Common myeloid progenitor, CD34-positive (primary cell): ENCODE measurements around the gene NRG2.
A peak's percentile ranks its signal among the peaks of the same experiment; 100 is the strongest.

Experiments used
- CTCF ChIA-PET: fragments of 350-600 bp; sonication (Branson Sonifier 250); formaldehyde crosslinking; loops from one replicate; lab custom pipeline; 2021; ENCODE audit warnings: antibody characterized with exemption; lab: Charles Lee
- POLR2A ChIA-PET: fragments of 350-600 bp; sonication (Branson Sonifier 250); formaldehyde crosslinking; loops from one replicate; lab custom pipeline; 2021; ENCODE audit warnings: antibody characterized with exemption; lab: Charles Lee
- DNase-seq, 3 donors: peaks; one replicate each; pipeline versions ENCODE4 v3.0.0 to v3.0.0-alpha.2; 2013
- H3K27ac ChIP-seq, 2 experiments: 1 replicate in 1 of 2; 2 replicates in 1 of 2; pipeline ENCODE4 v1.7.0; 2013; ENCODE audit warnings: inconsistent platforms in 2 of 2, low read length in 2 of 2, mild to moderate bottlenecking in 2 of 2, low read depth in 1 of 2, moderate library complexity in 1 of 2; ENCODE audit not compliant: severe bottlenecking in 2 of 2, insufficient read depth in 1 of 2, poor library complexity in 1 of 2
- H3K27me3 ChIP-seq, 5 experiments: replicated peaks in 2 of 5; 1 replicate in 3 of 5; 2 replicates in 2 of 5; pipeline versions ENCODE4 v1.6.1 to v1.7.0; 2013; ENCODE audit warnings: low read length in 4 of 5, mild to moderate bottlenecking in 2 of 5, moderate library complexity in 2 of 5, inconsistent platforms in 1 of 5; ENCODE audit not compliant: insufficient read depth in 5 of 5, control insufficient read depth in 4 of 5
- H3K36me3 ChIP-seq, 4 experiments: 1 replicate in 2 of 4; 2 replicates in 2 of 4; pipeline versions ENCODE4 v1.6.1 to v1.7.0; 2013; ENCODE audit warnings: low read length in 3 of 4, control low read depth in 1 of 4, mild to moderate bottlenecking in 1 of 4; ENCODE audit not compliant: control insufficient read depth in 4 of 4, insufficient read depth in 4 of 4
- H3K4me1 ChIP-seq, 4 experiments: 1 replicate in 3 of 4; 2 replicates in 1 of 4; pipeline versions ENCODE4 v1.6.1 to v1.7.1; 2013; ENCODE audit warnings: low read length in 3 of 4, mild to moderate bottlenecking in 3 of 4, control low read depth in 1 of 4, inconsistent platforms in 1 of 4, moderate library complexity in 1 of 4; ENCODE audit not compliant: control insufficient read depth in 4 of 4, insufficient read depth in 4 of 4; ENCODE audit errors: control extremely low read depth in 1 of 4
- H3K4me3 ChIP-seq, 7 experiments: 1 replicate in 4 of 7; 2 replicates in 3 of 7; pipeline versions ENCODE4 v1.5.1 to v1.7.0; 2013; ENCODE audit warnings: mild to moderate bottlenecking in 7 of 7, low read length in 6 of 7, moderate library complexity in 6 of 7, inconsistent platforms in 2 of 7, low read depth in 2 of 7, control low read depth in 1 of 7; ENCODE audit not compliant: insufficient read depth in 4 of 7, control insufficient read depth in 1 of 7; ENCODE audit errors: extremely low read depth in 1 of 7
- H3K9me3 ChIP-seq, 5 experiments: 1 replicate in 4 of 5; 2 replicates in 1 of 5; pipeline versions ENCODE4 v1.6.1 to v1.7.1; 2013; ENCODE audit warnings: low read length in 4 of 5, mild to moderate bottlenecking in 2 of 5, inconsistent platforms in 1 of 5, low read depth in 1 of 5, moderate library complexity in 1 of 5; ENCODE audit not compliant: control insufficient read depth in 4 of 5, insufficient read depth in 2 of 5; ENCODE audit errors: control extremely low read depth in 1 of 5
- WGBS: methylation state at CpG from one replicate; pipeline ENCODE4 v1.1.5; 2013; ENCODE audit not compliant: insufficient coverage; 5-methylcytosine and 5-hydroxymethylcytosine counted together

NRG2 gene

GRCh38 chr5:140005145-140005591, 37.9 kb downstream of the NRG2 start:
- CTCF ChIA-PET, result interaction anchor here (0.9 kb wide), 1 partner anchor 35 kb away, joined by 3 read pairs; no protein-coding TSS in a partner anchor
- Histone ChIP-seq H3K4me1 (no peaks in the 10 kb centered on the region), H3K27ac (no peak overlapping the region), H3K27me3 (peaks cover 2 to 36% (median 19%) of the 10 kb centered on the region in 5 experiments), H3K9me3 (peaks cover 0 to 2% (median 0%) of the 10 kb centered on the region in 5 experiments), H3K4me3 (no peak overlapping the region), H3K36me3 (no peaks in the 10 kb centered on the region)
- no peak for DNase-seq
- POLR2A ChIA-PET, result no interaction called here
- 91% methylated on average over 4 of the region's 4 CpGs for WGBS

- Histone ChIP-seq H3K27ac (no peak overlapping the region), H3K9me3 (peaks cover 0 to 2% (median 0%) of the 10 kb centered on the region in 5 experiments), H3K4me3 (no peak overlapping the region), H3K36me3 (no peaks in the 10 kb centered on the region), H3K4me1 (no peaks in the 10 kb centered on the region), H3K27me3 (peaks cover 2 to 40% (median 20%) of the 10 kb centered on the region in 5 experiments)
- ChIA-PET CTCF (no interaction called here), POLR2A (no interaction called here)
- no peak for DNase-seq
- WGBS, result 100% methylated on average over 1 of the region's 2 CpGs
Observed at GRCh38 chr5:140004174-140004573, 38.9 kb downstream of the NRG2 start.

GRCh38 chr5:140003519-140003918, 39.6 kb downstream of the NRG2 start:
- no peaks in the 10 kb centered on the region for H3K36me3 ChIP-seq
- peaks cover 2 to 43% (median 20%) of the 10 kb centered on the region in 5 experiments for H3K27me3 ChIP-seq
- no peak for DNase-seq
- CTCF ChIA-PET, result no interaction called here
- POLR2A ChIA-PET, result no interaction called here
- H3K9me3 ChIP-seq, result peaks cover 0 to 2% (median 0%) of the 10 kb centered on the region in 5 experiments
- H3K4me3 ChIP-seq, result no peak overlapping the region
- no peak overlapping the region for H3K27ac ChIP-seq
- WGBS, result 100% methylated on average over 1 of the region's 1 CpG
- no peaks in the 10 kb centered on the region for H3K4me1 ChIP-seq

DNA sequence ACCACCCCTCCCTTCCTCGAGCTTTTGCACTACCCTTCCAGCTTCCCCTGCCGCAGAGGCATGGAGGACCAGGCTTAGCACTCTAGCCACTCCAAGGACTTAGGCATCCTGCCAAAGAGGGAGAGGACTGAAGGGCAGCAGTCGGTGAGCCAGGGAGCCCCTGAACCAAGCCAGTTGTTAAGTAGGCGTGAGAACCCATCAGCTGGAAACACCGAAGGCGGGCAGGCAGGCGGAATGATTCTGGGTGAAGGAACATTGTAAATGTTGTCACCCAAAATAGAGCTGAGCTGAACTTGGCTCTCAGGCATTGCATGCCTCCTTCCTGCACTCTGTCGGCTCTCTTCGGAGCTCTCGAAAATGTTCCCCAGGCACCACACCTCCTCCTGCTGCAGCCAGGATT, 42.8 kb downstream of the NRG2 start:
- ChIA-PET POLR2A (no interaction called here), CTCF (interaction anchor here (2.2 kb wide), 1 partner anchor 31 kb away, joined by 11 read pairs; no protein-coding TSS in a partner anchor)
- Histone ChIP-seq H3K4me3 (no peak overlapping the region), H3K27me3 (peaks cover 2 to 35% (median 21%) of the 10 kb centered on the region in 5 experiments), H3K27ac (no peak overlapping the region), H3K4me1 (no peaks in the 10 kb centered on the region), H3K36me3 (no peaks in the 10 kb centered on the region), H3K9me3 (peaks cover 0 to 2% (median 0%) of the 10 kb centered on the region in 5 experiments)
- 93% methylated on average over 7 of the region's 10 CpGs for WGBS
- no peak for DNase-seq

- ChIA-PET POLR2A (no interaction called here), CTCF (interaction anchor here (1.4 kb wide), 1 partner anchor 30 kb away, joined by 3 read pairs; no protein-coding TSS in a partner anchor)
- no peak overlapping the region for H3K4me3 ChIP-seq
- no peak overlapping the region for H3K27ac ChIP-seq
- no peaks in the 10 kb centered on the region for H3K4me1 ChIP-seq
- peaks cover 0 to 32% (median 26%) of the 10 kb centered on the region in 5 experiments for H3K27me3 ChIP-seq
- no peaks in the 10 kb centered on the region for H3K36me3 ChIP-seq
- no peak for DNase-seq
- 71% methylated on average over 2 of the region's 3 CpGs for WGBS
- peaks cover 0 to 2% (median 0%) of the 10 kb centered on the region in 5 experiments for H3K9me3 ChIP-seq
Observed at GRCh38 chr5:139998837-139999236, 44.3 kb downstream of the NRG2 start.

- H3K27me3 ChIP-seq, result peaks cover 0 to 22% (median 18%) of the 10 kb centered on the region in 5 experiments
- H3K4me1 ChIP-seq, result no peaks in the 10 kb centered on the region
- peak in 1 of 3 donors; percentile 3 for DNase-seq
- H3K4me3 ChIP-seq, result no peak overlapping the region
- H3K9me3 ChIP-seq, result no peaks in the 10 kb centered on the region
- WGBS, result 100% methylated on average over 1 of the region's 1 CpG
- POLR2A ChIA-PET, result no interaction called here
- no peak overlapping the region for H3K27ac ChIP-seq
- H3K36me3 ChIP-seq, result no peaks in the 10 kb centered on the region
- CTCF ChIA-PET, result no interaction called here
Observed at GRCh38 chr5:139997276-139997675, 45.8 kb downstream of the NRG2 start.

DNA sequence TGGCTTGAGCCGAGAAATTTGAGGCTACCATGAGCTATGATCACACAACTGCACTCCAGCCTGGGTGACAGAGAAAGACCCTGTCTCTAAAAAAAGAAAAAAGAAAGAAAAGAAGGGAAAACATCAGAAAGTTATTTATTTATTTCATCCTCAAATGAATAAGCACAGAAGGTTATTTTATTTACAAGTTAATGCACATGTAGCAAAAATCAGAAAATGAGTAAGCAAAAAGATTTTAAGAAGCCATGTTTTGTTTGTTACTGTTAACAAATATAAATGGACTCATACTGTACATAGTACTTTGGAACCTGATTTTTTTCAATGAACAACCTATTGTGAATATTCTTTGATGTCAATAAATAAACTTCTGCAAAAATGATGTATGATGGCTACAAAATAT, 47.2 kb downstream of the NRG2 start:
- H3K27ac ChIP-seq, result no peak overlapping the region
- no peak overlapping the region for H3K4me3 ChIP-seq
- ChIA-PET CTCF (no interaction called here), POLR2A (no interaction called here)
- no peaks in the 10 kb centered on the region for H3K4me1 ChIP-seq
- no peak for DNase-seq
- H3K9me3 ChIP-seq, result no peaks in the 10 kb centered on the region
- peaks cover 0 to 20% (median 17%) of the 10 kb centered on the region in 5 experiments for H3K27me3 ChIP-seq
- WGBS, result no CpG with 5 or more reads among the region's 1 CpG
- H3K36me3 ChIP-seq, result no peaks in the 10 kb centered on the region
